Femur (tissue), 1 donor: ENCODE measurements around the gene GPRIN2.
A peak's percentile ranks its signal among the peaks of the same experiment; 100 is the strongest.
"Not testable (repeated sequence)": the region's sequence is repeated elsewhere in the genome, so short reads cannot be mapped to it uniquely, and the experiment has no call there.

Experiments
- DNase-seq: peaks from one replicate; pipeline ENCODE4 v3.0.0-alpha.2; 2017

Gene GPRIN2

GRCh38 chr10:46532256-46532655 lies 24.2 kb downstream of the GPRIN2 start:
- not testable (repeated sequence) for DNase-seq

GRCh38 chr10:46530249-46531186 lies 25.9 kb downstream of the GPRIN2 start:
- DNase-seq = peak; percentile 77

- DNase-seq = not testable (repeated sequence)
Observed at GRCh38 chr10:46529742-46530141, 26.7 kb downstream of the GPRIN2 start.

GRCh38 chr10:46528675-46529615 lies 27.5 kb downstream of the GPRIN2 start:
- DNase-seq = no peak

- DNase-seq = no peak
Observed at GRCh38 chr10:46528171-46528671, 28.2 kb downstream of the GPRIN2 start.

- no peak for DNase-seq
Observed at GRCh38 chr10:46527241-46527811, 29.1 kb downstream of the GPRIN2 start.

- DNase-seq = no peak
Observed at GRCh38 chr10:46526682-46527038, 29.8 kb downstream of the GPRIN2 start.

- DNase-seq = no peak
Observed at GRCh38 chr10:46525824-46526681, 30.4 kb downstream of the GPRIN2 start.

- DNase-seq = no peak
Observed at GRCh38 chr10:46525177-46525823, 31.2 kb downstream of the GPRIN2 start.

- no peak for DNase-seq
Observed at GRCh38 chr10:46524472-46525176, 31.8 kb downstream of the GPRIN2 start.

GRCh38 chr10:46523962-46524471 lies 32.4 kb downstream of the GPRIN2 start:
- DNase-seq = no peak

GRCh38 chr10:46523119-46523961 lies 33.1 kb downstream of the GPRIN2 start:
- DNase-seq = no peak

- no peak for DNase-seq
Observed at GRCh38 chr10:46522295-46523118, 34.0 kb downstream of the GPRIN2 start.

GRCh38 chr10:46520941-46521340 lies 35.5 kb downstream of the GPRIN2 start:
- peak; percentile 72 for DNase-seq

- no peak for DNase-seq
Observed at GRCh38 chr10:46520381-46520780, 36.1 kb downstream of the GPRIN2 start.

- DNase-seq = no peak
Observed at GRCh38 chr10:46518028-46518725, 38.3 kb downstream of the GPRIN2 start.

GRCh38 chr10:46517541-46517940 lies 38.9 kb downstream of the GPRIN2 start:
- DNase-seq = no peak
